K562 (cell line): ENCODE data around the gene UMAD1. TPM values are rescaled to one million over a fixed set of nuclear protein-coding genes. Genes with fewer than 3 reads are reported as not detected.

Source experiments
- DMBX1 ChIP-seq: fragments of 250-450 bp; sonication (Bioruptor Pico); IDR thresholded peaks from 2 replicates; pipeline ENCODE4 v1.8.0; 2022; ENCODE audit warnings: inconsistent platforms, mild to moderate bottlenecking, moderate library complexity, borderline replicate concordance
- ELF1 ChIP-seq: fragments of 200-800 bp; sonication (Bioruptor generic); IDR thresholded peaks from 2 replicates; pipeline ENCODE4 v1.6.1; 2016; ENCODE audit warnings: missing genetic modification characterization, missing compliant biosample characterization
- ETV1 ChIP-seq: fragments of 450-650 bp; conservative IDR thresholded peaks from 2 replicates; pipeline ENCODE4 v1.6.1; 2016; ENCODE audit warnings: missing genetic modification characterization, control low read depth, low read depth, missing compliant biosample characterization
- ETV5 ChIP-seq: sonication (generic); formaldehyde crosslinking; IDR thresholded peaks from 2 replicates; pipeline ENCODE4 v1.4.0; 2020; ENCODE audit warnings: low read depth, mild to moderate bottlenecking, missing genetic modification reagents
- GABPA ChIP-seq: fragments of 200-800 bp; sonication (Bioruptor generic); conservative IDR thresholded peaks from 2 replicates; pipeline ENCODE4 v1.6.1; 2016; ENCODE audit warnings: low read depth, missing genetic modification characterization, missing compliant biosample characterization
- HCFC1 ChIP-seq: IDR thresholded peaks from 2 replicates; pipeline ENCODE4 v1.6.1; 2012; ENCODE audit warnings: low read depth, low read length, improper control_type of control experiment
- HEY1 ChIP-seq: fragments of 250-450 bp; sonication (Bioruptor Pico); IDR thresholded peaks from 2 replicates; pipeline ENCODE4 v1.5.0; 2020; ENCODE audit warnings: mild to moderate bottlenecking, moderate library complexity, borderline replicate concordance
- HMBOX1 ChIP-seq: sonication (generic); IDR thresholded peaks from 2 replicates; pipeline ENCODE4 v1.6.1; 2016
- JUNB ChIP-seq: fragments of 450-650 bp; formaldehyde crosslinking; conservative IDR thresholded peaks from 2 replicates; pipeline ENCODE4 v1.4.0; 2020; ENCODE audit warnings: mild to moderate bottlenecking
- NCOA1 ChIP-seq: fragments of 450-650 bp; IDR thresholded peaks from 2 replicates; pipeline ENCODE4 v1.6.1; 2016; ENCODE audit warnings: low read depth
- NCOA6 ChIP-seq: fragments of 450-650 bp; IDR thresholded peaks from 2 replicates; pipeline ENCODE4 v1.6.1; 2017; ENCODE audit warnings: mild to moderate bottlenecking
- PHF8 ChIP-seq: fragments of 200-600 bp; sonication (generic); IDR thresholded peaks from 2 replicates; pipeline ENCODE4 v1.6.1; 2012; ENCODE audit warnings: mixed run types, mild to moderate bottlenecking, inconsistent platforms, low read length, moderate library complexity, borderline replicate concordance
- RB1 ChIP-seq: fragments of 450-650 bp; IDR thresholded peaks from 2 replicates; pipeline ENCODE4 v1.6.1; 2017; ENCODE audit warnings: low read depth, mild to moderate bottlenecking
- RBFOX2 ChIP-seq: fragments of 200-400 bp; formaldehyde crosslinking; IDR thresholded peaks from 2 replicates; pipeline ENCODE4 v1.6.1; 2017; ENCODE audit warnings: low read depth, mild to moderate bottlenecking, low read length, moderate library complexity
- RBM22 ChIP-seq: fragments of 200-400 bp; formaldehyde crosslinking; IDR thresholded peaks from 2 replicates; pipeline ENCODE4 v1.6.1; 2018; ENCODE audit warnings: low read length, low read depth; ENCODE audit not compliant: poor library complexity, severe bottlenecking
- SAFB2 ChIP-seq: fragments of 200-400 bp; formaldehyde crosslinking; IDR thresholded peaks from 2 replicates; pipeline ENCODE4 v1.6.1; 2018; ENCODE audit warnings: borderline replicate concordance, low read length, low read depth, moderate library complexity; ENCODE audit not compliant: severe bottlenecking
- SMAD1 ChIP-seq: fragments of 150-350 bp; IDR thresholded peaks from 2 replicates; pipeline ENCODE4 v1.6.1; 2014; ENCODE audit warnings: low read length, low read depth; ENCODE audit not compliant: partially characterized antibody
- SPI1 ChIP-seq: IDR thresholded peaks from 2 replicates; pipeline ENCODE4 v1.6.1; 2011; ENCODE audit warnings: low read depth, low read length, control low read depth, borderline replicate concordance
- SRSF9 ChIP-seq: fragments of 200-400 bp; formaldehyde crosslinking; IDR thresholded peaks from 2 replicates; pipeline ENCODE4 v1.6.1; 2017; ENCODE audit warnings: low read depth, low read length, borderline replicate concordance
- TARDBP ChIP-seq: fragments of 450-650 bp; IDR thresholded peaks from 2 replicates; pipeline ENCODE4 v1.6.1; 2016
- VEZF1 ChIP-seq: fragments of 200-800 bp; sonication (Bioruptor generic); IDR thresholded peaks from 2 replicates; pipeline ENCODE4 v1.6.1; 2017; ENCODE audit warnings: missing genetic modification characterization, missing compliant biosample characterization
- WHSC1 ChIP-seq: IDR thresholded peaks from one replicate; pipeline ENCODE4 v1.6.1; 2012; ENCODE audit warnings: low read length, control low read depth, inconsistent platforms
- ZNF124 ChIP-seq: sonication (generic); formaldehyde crosslinking; IDR thresholded peaks from 2 replicates; pipeline ENCODE4 v1.8.1; 2022; ENCODE audit warnings: missing genetic modification reagents
- ZNF398 ChIP-seq: fragments of 250-450 bp; sonication (Bioruptor Pico); IDR thresholded peaks from 2 replicates; pipeline ENCODE4 v1.8.0; 2021; ENCODE audit warnings: moderate library complexity, mild to moderate bottlenecking, inconsistent platforms
- ZNF507 ChIP-seq: conservative IDR thresholded peaks from 2 replicates; pipeline ENCODE4 v1.6.1; 2017; ENCODE audit warnings: missing genetic modification characterization, missing compliant biosample characterization
- polyA plus RNA-seq, 8 experiments: library from polyadenylated mRNA; depleted of rRNA in 4 of 8; stranded (reverse) in 5 of 8; unstranded in 3 of 8; fragments of >200 nt; fragmentation: Nextera tagmentation in 2 of 8; fragmentation: Illumina TruSeq in 1 of 8; extraction: Ambion mirVana in 2 of 8; extraction: Trizol in 1 of 8; gene quantifications; 2 replicates each; pipeline versions ENCODE4 v1.2.1 to v1.2.3, GENCODE V29; 2011 to 2014; ENCODE audit warnings: inconsistent platforms in 1 of 8, missing spikeins in 1 of 8
- total RNA-seq, 7 experiments: library from RNA; depleted of rRNA in 6 of 7; stranded (reverse); fragments of >200 nt in 6 of 7; fragmentation: Illumina TruSeq in 2 of 7; extraction: Trizol in 2 of 7; gene quantifications; 2 replicates each; pipeline versions ENCODE4 v1.2.1 to v1.2.3, GENCODE V29; 2011 to 2021; ENCODE audit warnings: low replicate concordance in 1 of 7

UMAD1 gene
- total and polyA plus RNA-seq, 9 of the 15 experiments (the other 6 are each of a cell fraction or from before 2014, with no cell fraction given) = 9.0 to 26.7 (median 13.3) TPM

- TF ChIP-seq HMBOX1 (no peak), ETV1 (tag) (peak; percentile 85), ELF1 (tag) (peak; percentile 100), RBFOX2 (peak; percentile 97), NCOA1 (peak; percentile 58; the same call in 1 of the 2 replicates), ZNF507 (tag) (no peak), HEY1 (CRISPR knock-in tag) (no peak), NCOA6 (no peak), TARDBP (peak; percentile 65; the same call in 1 of the 2 replicates), PHF8 (peak; percentile 95), HCFC1 (peak; percentile 59), ZNF398 (no peak), GABPA (peak; percentile 95), ZNF124 (CRISPR knock-in tag) (no peak), SPI1 (no peak; the same call in 1 of the 2 replicates), SRSF9 (no peak), WHSC1 (no peak), RB1 (peak; percentile 96), JUNB (CRISPR knock-in tag) (no peak), SAFB2 (no peak), ETV5 (CRISPR knock-in tag) (no peak; the same call in none of the 2 replicates), DMBX1 (0 out of 2 replicates have a peak, but pooled peaks have one; percentile 44), SMAD1 (peak; percentile 65), VEZF1 (CRISPR knock-in tag) (peak; percentile 77), RBM22 (peak; percentile 41)
These were observed at the start of gene UMAD1 (continued) for GRCh38 chr7:7640221-7641128.
